PC-9 (cell line): Measurements from ENCODE around the gene ORAI2. TPM values are rescaled to one million over a fixed set of nuclear protein-coding genes. Genes with fewer than 3 reads are reported as not detected.

Experiments
- BruUV-seq: library from RNA; stranded (reverse); fragments of 400-500 nt; replicated peaks from 2 replicates; lab custom pipeline; 2021; lab: Mats Ljungman, UMichigan
- CTCF ChIA-PET: fragments of 300-600 bp; sonication (Branson Sonifier 250); formaldehyde crosslinking; loops from one replicate; lab custom pipeline; 2022; ENCODE audit warnings: antibody characterized with exemption; lab: Charles Lee
- POLR2A ChIA-PET: fragments of 300-600 bp; sonication (Branson Sonifier 250); formaldehyde crosslinking; loops from one replicate; lab custom pipeline; 2022; ENCODE audit warnings: antibody characterized with exemption; ENCODE audit not compliant: unreplicated experiment; lab: Charles Lee
- DNase-seq, 2 experiments: peaks; one replicate each; pipeline versions ENCODE4 v3.0.0 to v3.0.0-alpha.2; 2015 to 2022; ENCODE audit warnings: mixed read lengths in 1 of 2
- H2AFZ ChIP-seq: fragments of 200-600 bp; sonication (generic); 2 replicates; pipeline ENCODE4 v1.8.1; 2017; ENCODE audit warnings: antibody characterized with exemption
- H3F3A ChIP-seq: fragments of 200-600 bp; sonication (generic); 2 replicates; pipeline ENCODE4 v1.8.1; 2017; ENCODE audit warnings: antibody characterized with exemption, mild to moderate bottlenecking, low read depth; ENCODE audit not compliant: insufficient read depth
- H3K27ac ChIP-seq: fragments of 200-600 bp; sonication (generic); 2 replicates; pipeline ENCODE4 v1.6.1; 2016; ENCODE audit warnings: mixed run types
- H3K27me3 ChIP-seq: fragments of 200-600 bp; sonication (generic); 2 replicates; pipeline ENCODE4 v1.6.1; 2016; ENCODE audit warnings: low read depth, mixed run types; ENCODE audit not compliant: insufficient read depth
- H3K36me3 ChIP-seq: fragments of 200-600 bp; sonication (generic); 2 replicates; pipeline ENCODE4 v1.6.1; 2016; ENCODE audit warnings: low read depth, mixed run types
- H3K4me1 ChIP-seq: fragments of 200-600 bp; sonication (generic); replicated peaks from 2 replicates; pipeline ENCODE4 v1.6.1; 2016; ENCODE audit warnings: mixed run types; ENCODE audit not compliant: insufficient read depth
- H3K4me2 ChIP-seq: fragments of 200-600 bp; sonication (generic); 2 replicates; pipeline ENCODE4 v1.6.1; 2017; ENCODE audit warnings: mixed run types
- H3K4me3 ChIP-seq: fragments of 200-600 bp; sonication (generic); 2 replicates; pipeline ENCODE4 v1.6.1; 2016; ENCODE audit warnings: mixed run types
- H3K79me2 ChIP-seq: fragments of 200-600 bp; sonication (generic); 2 replicates; pipeline ENCODE4 v1.6.1; 2017; ENCODE audit warnings: low read depth, mixed run types
- H3K9me2 ChIP-seq: fragments of 200-600 bp; sonication (generic); 2 replicates; pipeline ENCODE4 v1.8.1; 2017; ENCODE audit warnings: mild to moderate bottlenecking; ENCODE audit not compliant: insufficient read depth
- H3K9me3 ChIP-seq: fragments of 200-600 bp; sonication (generic); 2 replicates; pipeline ENCODE4 v1.8.1; 2016; ENCODE audit warnings: low read depth; ENCODE audit not compliant: insufficient read depth
- H4K20me1 ChIP-seq: fragments of 200-600 bp; sonication (generic); 2 replicates; pipeline ENCODE4 v1.8.1; 2017; ENCODE audit not compliant: insufficient read depth
- CTCF ChIP-seq: fragments of 200-600 bp; sonication (generic); conservative IDR thresholded peaks from 2 replicates; pipeline ENCODE4 v1.6.1; 2017; ENCODE audit warnings: mixed run types, antibody characterized with exemption, mild to moderate bottlenecking, moderate library complexity
- EZH2 ChIP-seq: fragments of 200-600 bp; sonication (generic); IDR thresholded peaks from 2 replicates; pipeline ENCODE4 v1.8.0; 2017; ENCODE audit warnings: antibody characterized with exemption, low read depth
- intact Hi-C: fragments of 100-400 bp; cut with micrococcal nuclease; formaldehyde crosslinking; loops from one replicate; pipeline ENCODE4 v1.10.0; 2022; ENCODE audit not compliant: unreplicated experiment
- total RNA-seq: library from RNA; stranded (reverse); gene quantifications from 2 replicates; pipeline ENCODE4 v1.2.3, GENCODE V29; 2021

The ORAI2 gene
- total RNA-seq, 1 experiment from 2014 or later: 53.3 TPM

- Histone ChIP-seq H3K4me1 (peaks cover 11% of the 10 kb centered on the region), H3K4me3 (no peak overlapping the region), H2AFZ (no peak overlapping the region), H3F3A (no peaks in the 10 kb centered on the region), H3K27me3 (no peaks in the 10 kb centered on the region), H3K9me2 (no peaks in the 10 kb centered on the region), H3K27ac (no peak overlapping the region), H3K9me3 (no peaks in the 10 kb centered on the region), H3K79me2 (no peaks in the 10 kb centered on the region), H4K20me1 (no peaks in the 10 kb centered on the region), H3K4me2 (no peak overlapping the region), H3K36me3 (peaks cover 10% of the 10 kb centered on the region; the same call in 1 of the 2 replicates)
- POLR2A ChIA-PET: no interaction called here
- BruUV-seq: no TSS peak
- TF ChIP-seq CTCF: no peak
- TF ChIP-seq EZH2: no peak
- no peak for DNase-seq
- CTCF ChIA-PET: interaction anchor here (0.5 kb wide), 1 partner anchor 539 kb away, joined by 3 read pairs; no protein-coding TSS in a partner anchor
- intact Hi-C loops: no loop called here
Observed at GRCh38 chr7:102418592-102418991, 14.8 kb upstream of the ORAI2 start.

- POLR2A ChIA-PET: no interaction called here
Observed at GRCh38 chr7:102421706-102422240, 11.6 kb upstream of the ORAI2 start.

GRCh38 chr7:102424129-102424551 lies 9.2 kb upstream of the ORAI2 start:
- intact Hi-C loops: no loop called here
- H3K27ac ChIP-seq: no peak overlapping the region
- no TSS peak for BruUV-seq
- POLR2A ChIA-PET: no interaction called here
- no peaks in the 10 kb centered on the region for H3K27me3 ChIP-seq
- CTCF ChIA-PET: no interaction called here
- H3K4me2 ChIP-seq: no peak overlapping the region
- no peak for DNase-seq
- no peaks in the 10 kb centered on the region for H3K9me2 ChIP-seq
- no peak overlapping the region for H3K4me3 ChIP-seq
- H3K79me2 ChIP-seq: no peaks in the 10 kb centered on the region
- no peaks in the 10 kb centered on the region; the same call in 1 of the 2 replicates for H4K20me1 ChIP-seq
- H2AFZ ChIP-seq: no peak overlapping the region
- H3K4me1 ChIP-seq: peaks cover 11% of the 10 kb centered on the region
- H3F3A ChIP-seq: no peaks in the 10 kb centered on the region
- H3K36me3 ChIP-seq: peaks cover 3% of the 10 kb centered on the region
- no peaks in the 10 kb centered on the region for H3K9me3 ChIP-seq
- TF ChIP-seq EZH2: no peak
- no peak for TF ChIP-seq CTCF

More at GRCh38 chr7:102421706-102422240, 11.6 kb upstream of the ORAI2 start:
- Histone ChIP-seq H3K4me3 (no peak overlapping the region), H3F3A (no peaks in the 10 kb centered on the region), H3K9me3 (no peaks in the 10 kb centered on the region), H3K9me2 (no peaks in the 10 kb centered on the region), H3K36me3 (peaks cover 3% of the 10 kb centered on the region), H3K27me3 (no peaks in the 10 kb centered on the region), H3K79me2 (no peaks in the 10 kb centered on the region), H3K4me2 (0 out of 2 replicates have a peak overlapping the region, but pooled peaks have one; percentile 28), H4K20me1 (no peaks in the 10 kb centered on the region), H3K27ac (no peak overlapping the region), H3K4me1 (peaks cover 11% of the 10 kb centered on the region), H2AFZ (no peak overlapping the region)
- no peak for TF ChIP-seq CTCF
- no peak for TF ChIP-seq EZH2
- DNase-seq: no peak
- BruUV-seq: no TSS peak
- CTCF ChIA-PET: interaction anchor here (0.6 kb wide), 1 partner anchor 142 kb away, joined by 3 read pairs; no protein-coding TSS in a partner anchor
- intact Hi-C loops: no loop called here
